Activated gamma-delta T cell treated with Interleukin-2 at 50 U/mL for 16 hours (primary cell): Measurements from ENCODE around the gene MAPK14.
"Not testable (repeated sequence)": the region's sequence is repeated elsewhere in the genome, so short reads cannot be mapped to it uniquely, and the experiment has no call there.

Experiments
- DNase-seq: peaks from one replicate; pipeline ENCODE4 v3.0.0-alpha.2; 2020

MAPK14 gene

GRCh38 chr6:36027501-36028087 is at the start of gene MAPK14:
Gene MAPK14 (plus strand): TSS chr6:36027808. CDS start chr6:36028158, 350 bp downstream.
- peak; percentile 98 for DNase-seq

DNA sequence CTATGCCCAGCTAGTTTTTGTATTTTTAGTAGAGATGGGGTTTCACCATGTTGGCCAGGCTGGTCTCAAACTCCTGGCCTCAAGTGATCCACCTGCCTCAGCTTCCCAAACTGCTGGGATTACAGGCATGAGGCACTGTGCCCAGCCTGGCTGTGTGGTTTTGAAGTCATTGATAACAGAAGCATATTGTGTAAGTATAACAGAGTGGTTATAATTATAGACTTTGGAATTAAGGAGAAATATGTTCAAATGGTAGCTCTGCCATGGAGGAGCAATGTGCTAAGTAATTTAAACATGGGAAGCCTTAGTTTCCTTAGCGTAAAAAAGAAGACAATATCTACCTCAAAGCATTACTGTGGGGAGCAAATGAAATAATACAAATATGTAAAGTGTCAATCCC is 47.5 kb upstream of the MAPK14 start:
- DNase-seq: not testable (repeated sequence)

DNA sequence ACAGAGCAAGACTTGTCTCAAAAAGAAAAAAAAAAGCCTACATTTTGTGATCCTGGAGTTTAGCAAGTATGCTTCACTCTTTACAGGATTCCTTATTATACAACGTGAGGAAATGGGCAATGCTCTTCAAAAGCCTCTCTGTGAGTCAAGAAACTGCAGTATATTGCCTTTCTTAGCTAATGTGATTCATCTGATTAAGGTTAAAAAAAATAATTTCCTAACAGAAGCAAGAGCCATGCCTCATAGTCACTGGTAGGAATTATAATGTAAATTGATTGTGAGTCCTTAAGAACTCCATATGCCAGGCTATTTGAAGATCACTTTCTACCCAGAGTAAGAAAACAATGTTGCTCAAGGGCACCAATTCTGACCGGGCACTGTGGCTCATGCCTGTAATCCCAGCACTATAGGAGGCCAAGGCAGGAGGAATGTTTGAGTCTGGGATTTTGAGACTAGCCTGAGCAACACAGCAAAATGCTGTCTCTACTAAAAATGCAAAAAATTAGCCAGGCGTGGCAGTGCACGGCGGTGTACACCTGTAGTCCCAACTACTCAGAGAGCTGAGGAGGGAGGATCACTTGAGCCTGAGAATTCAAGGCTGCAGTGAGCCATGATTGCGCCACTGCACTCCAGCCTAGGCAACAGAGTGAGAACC is 46.5 kb upstream of the MAPK14 start:
- no peak for DNase-seq

GRCh38 chr6:35984701-35985100 is 42.9 kb upstream of the MAPK14 start:
- no peak for DNase-seq

DNA sequence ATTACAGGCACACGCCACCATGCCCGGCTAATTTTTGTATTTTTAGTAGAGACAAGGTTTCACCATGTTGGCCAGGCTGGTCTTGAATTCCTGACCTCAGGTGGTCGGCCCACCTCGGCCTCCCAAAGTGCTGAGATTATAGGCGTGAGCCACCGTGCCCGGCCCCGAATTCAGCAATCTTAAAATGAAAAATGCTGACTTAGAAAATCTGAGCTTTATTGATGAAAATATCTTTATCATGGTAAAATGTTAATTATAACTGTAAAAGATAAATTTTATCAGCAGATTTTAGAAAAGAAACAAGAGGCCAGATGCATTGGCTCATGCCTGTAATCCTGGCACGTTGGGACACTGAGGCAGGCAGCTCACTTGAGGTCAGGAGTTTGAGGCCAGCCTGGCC is 39.6 kb upstream of the MAPK14 start:
- DNase-seq: not testable (repeated sequence)

DNA sequence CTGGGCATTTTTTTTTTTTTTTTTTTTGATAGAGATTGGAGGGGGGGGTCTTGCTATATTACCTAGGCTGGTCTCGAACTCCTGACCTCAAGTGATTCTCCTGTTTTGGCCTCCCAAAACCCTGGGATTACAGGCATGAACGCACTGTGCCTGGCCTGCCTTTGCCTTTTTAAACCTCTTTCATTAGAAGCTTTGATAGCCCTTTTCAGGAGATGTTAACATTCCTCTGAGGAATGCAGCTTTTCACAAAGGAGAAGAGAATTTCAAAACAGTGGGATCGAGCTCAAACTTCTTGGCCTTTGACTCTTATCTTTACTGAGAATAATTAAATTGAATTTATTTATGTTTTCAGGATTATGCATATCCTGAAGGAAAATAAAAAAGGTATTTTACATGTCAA is 34.5 kb upstream of the MAPK14 start:
- no peak for DNase-seq

GRCh38 chr6:36000451-36000850 is 27.2 kb upstream of the MAPK14 start:
- DNase-seq: no peak

GRCh38 chr6:36015666-36016065 is 11.9 kb upstream of the MAPK14 start:
- no peak for DNase-seq

GRCh38 chr6:36018339-36018738 is 9.3 kb upstream of the MAPK14 start:
- DNase-seq: no peak

GRCh38 chr6:36019167-36019566 is 8.4 kb upstream of the MAPK14 start:
- DNase-seq: no peak

GRCh38 chr6:36020154-36020553 is 7.5 kb upstream of the MAPK14 start:
- no peak for DNase-seq

GRCh38 chr6:36023996-36024795 is 3.4 kb upstream of the MAPK14 start, which contains the start of gene SLC26A8:
Gene SLC26A8 (minus strand): TSS chr6:36024641. CDS start chr6:36019707, 4,934 bp downstream.
- no peak for DNase-seq

DNA sequence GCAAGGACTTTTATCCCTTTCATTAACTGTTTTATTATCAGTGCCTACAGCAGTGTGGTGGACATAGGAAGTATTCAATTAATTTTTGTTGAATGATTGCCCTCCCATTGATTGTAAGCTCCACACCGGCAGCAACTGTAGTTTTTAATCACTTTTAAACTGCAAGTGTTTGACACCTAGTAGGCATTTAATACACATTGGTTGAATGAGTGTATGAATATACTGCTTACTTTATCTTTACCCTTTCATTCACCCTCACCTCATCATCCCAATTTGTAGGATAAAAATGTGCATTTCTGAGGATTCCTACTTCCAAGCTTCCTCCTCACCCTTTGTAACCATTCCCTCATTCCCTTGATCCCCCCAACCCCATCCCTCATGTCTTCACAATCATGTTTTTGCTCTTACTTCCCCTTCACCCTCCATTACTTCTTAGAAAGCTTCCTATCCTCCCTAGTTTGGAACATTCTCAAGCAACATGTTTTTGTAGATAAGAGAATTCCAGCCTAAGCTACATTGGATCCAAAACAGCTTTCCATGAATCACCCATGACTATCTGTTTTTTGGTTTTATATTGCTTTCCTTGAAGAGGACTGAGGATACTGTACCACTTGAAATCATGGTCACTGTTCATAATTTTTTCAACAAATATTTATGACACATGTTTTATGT is 2.2 kb upstream of the MAPK14 start:
- DNase-seq: no peak

DNA sequence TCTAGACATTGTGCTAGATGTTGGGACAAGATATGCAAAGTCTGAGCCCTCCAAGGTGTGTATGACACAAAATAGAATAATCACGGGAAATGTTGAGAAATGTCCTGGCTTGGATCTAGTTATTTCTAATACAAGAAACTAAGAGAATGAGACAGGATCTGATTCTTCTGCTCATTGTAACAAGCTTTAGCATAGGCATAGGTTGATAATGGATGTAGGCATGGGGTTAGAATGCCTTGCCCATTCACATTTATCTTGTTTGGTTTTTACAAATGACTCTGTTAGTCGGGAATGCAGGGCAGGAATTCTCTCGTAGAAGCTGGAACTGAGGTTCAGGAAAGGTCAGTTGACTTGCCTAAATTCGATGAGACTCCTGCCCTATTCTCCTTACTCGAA is 1.7 kb upstream of the MAPK14 start:
- no peak for DNase-seq

- peak; percentile 27 for DNase-seq
Observed at GRCh38 chr6:36028088-36028876, 674 bp downstream of the MAPK14 start.

- DNase-seq: peak; percentile 70
Observed at GRCh38 chr6:36028877-36029324, 1.3 kb downstream of the MAPK14 start.

- DNase-seq: no peak
Observed at GRCh38 chr6:36029464-36029863, 1.9 kb downstream of the MAPK14 start.

- no peak for DNase-seq
Observed at GRCh38 chr6:36032261-36032660, 4.7 kb downstream of the MAPK14 start.

GRCh38 chr6:36033144-36033543 is 5.5 kb downstream of the MAPK14 start:
- DNase-seq: not testable (repeated sequence)

DNA sequence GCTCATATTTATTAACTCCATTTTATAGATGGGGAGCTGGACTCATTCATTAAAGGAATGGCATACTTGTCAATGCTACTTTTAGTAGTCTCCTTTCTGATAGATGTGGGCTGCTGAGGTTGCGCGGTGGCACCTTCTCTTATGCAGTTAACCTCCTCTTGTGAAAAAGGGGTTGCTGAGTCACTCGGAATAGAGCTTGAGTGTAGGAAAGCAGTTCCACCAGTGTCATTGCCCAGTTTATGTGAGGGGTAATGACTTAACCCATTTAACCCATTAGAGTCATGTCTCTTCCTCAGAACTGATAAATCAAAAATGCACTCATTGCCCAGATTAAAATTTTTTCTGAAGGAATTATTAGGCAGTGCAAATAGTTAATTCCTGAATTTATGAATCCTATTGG is 6.3 kb downstream of the MAPK14 start:
- DNase-seq: peak; percentile 29

DNA sequence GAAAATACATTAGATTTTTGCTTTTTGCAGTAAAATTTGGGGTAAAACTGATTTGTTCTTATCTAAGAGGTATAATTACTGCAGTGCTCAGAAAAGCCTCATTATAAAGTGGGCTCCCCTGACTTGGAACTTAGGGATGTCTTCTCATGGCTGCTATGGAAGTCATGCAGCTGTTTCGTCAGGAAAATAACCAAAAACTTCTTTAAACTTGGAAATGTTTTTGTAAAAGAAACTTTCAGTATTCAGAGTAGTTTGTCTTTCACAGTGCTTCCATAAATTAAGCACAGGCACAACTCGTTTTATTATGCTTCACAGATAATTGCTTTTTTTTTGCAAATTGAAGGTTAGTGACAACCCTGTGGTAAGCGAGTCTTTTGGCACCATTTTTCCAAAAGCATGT is 6.8 kb downstream of the MAPK14 start:
- no peak for DNase-seq

DNA sequence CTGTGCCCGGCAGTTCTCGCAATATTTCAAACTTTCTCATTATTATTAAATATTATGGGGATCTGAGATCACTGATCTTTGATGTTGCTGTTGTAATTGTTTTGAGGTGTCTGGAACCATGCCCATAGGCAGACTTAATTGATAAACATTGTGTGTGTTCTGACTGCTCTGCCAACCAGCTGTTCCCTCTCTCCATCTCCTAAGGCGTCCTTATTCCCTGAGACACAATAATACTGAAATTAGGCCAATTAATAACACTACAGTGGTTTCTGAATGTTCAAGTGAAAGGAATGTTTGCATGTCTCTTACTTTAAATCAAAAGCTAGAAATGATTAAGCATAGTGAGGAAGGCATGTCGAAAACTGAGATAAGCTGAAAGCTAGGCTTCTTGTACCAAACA is 7.6 kb downstream of the MAPK14 start:
- no peak for DNase-seq
